ENCODE results near the gene RAB11FIP3. TPM values are rescaled to one million over a fixed set of nuclear protein-coding genes. Genes with fewer than 3 reads are reported as not detected.

Gene RAB11FIP3
- total and polyA plus RNA-seq, 9 of the 15 experiments (the other 6 are each of a cell fraction or from before 2014, with no cell fraction given): 0.46 to 13.1 (median 4.3) TPM

DNA sequence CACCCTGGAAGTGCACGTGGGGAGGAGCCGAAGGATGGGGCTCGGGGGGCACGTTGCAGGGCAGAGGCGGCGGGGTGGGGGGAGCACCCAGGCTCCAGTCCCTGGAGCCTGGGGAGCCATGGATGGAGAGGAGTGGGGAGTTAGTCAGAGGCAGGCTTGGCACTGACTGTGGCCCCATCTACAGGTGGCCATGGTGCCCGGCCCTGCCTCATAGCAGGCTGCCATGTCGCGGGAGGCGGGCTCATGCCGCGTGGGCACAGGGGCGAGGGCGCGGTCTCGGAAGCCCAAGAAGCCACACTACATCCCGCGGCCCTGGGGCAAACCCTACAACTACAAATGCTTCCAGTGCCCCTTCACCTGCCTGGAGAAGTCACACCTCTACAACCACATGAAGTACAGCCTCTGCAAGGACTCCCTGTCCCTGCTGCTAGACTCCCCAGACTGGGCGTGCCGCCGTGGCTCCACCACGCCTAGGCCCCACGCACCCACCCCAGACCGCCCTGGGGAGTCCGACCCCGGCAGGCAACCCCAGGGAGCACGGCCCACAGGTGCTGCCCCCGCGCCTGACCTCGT is 137.7 kb downstream of the RAB11FIP3 start:
- Histone ChIP-seq H3K4me2 (ENCODE audit: insufficient read depth, low read length) (no peak overlapping the region), H3K79me2 (ENCODE audit: control insufficient read depth, insufficient read depth, low read length) (peaks cover 10% of the 10 kb centered on the region; the same call in 2 of the 3 replicates), H3K9me3 (replicated peaks; ENCODE audit: control insufficient read depth, insufficient read depth, low read depth, low read length) (no peaks in the 10 kb centered on the region), H3K36me3 (ENCODE audit: control insufficient read depth, insufficient read depth, low read length) (no peaks in the 10 kb centered on the region), H2AFZ (ENCODE audit: low read depth, low read length) (no peak overlapping the region), H3K9ac (ENCODE audit: insufficient read depth in 1 of 2, low read depth in 2 of 2, low read length in 2 of 2) (0 out of 4 replicates have a peak overlapping the region, but pooled peaks of 1 of the 2 experiments have one; percentile 52), H3K4me3 (no peak overlapping the region), H4K20me1 (replicated peaks; ENCODE audit: control insufficient read depth, insufficient read depth, low read length) (no peaks in the 10 kb centered on the region), H3K27ac (ENCODE audit: extremely low read depth, low read depth, low read length) (no peak overlapping the region), H3K27me3 (ENCODE audit: control insufficient read depth in 2 of 2, insufficient read depth in 2 of 2, low read length in 2 of 2) (peaks cover 3 to 17% of the 10 kb centered on the region in 2 experiments; a peak in 4 of 5 replicates), H3K4me1 (replicated peaks in 1 of 2; ENCODE audit: control insufficient read depth in 2 of 2, insufficient read depth in 2 of 2, low read length in 2 of 2) (peaks cover 29 to 96% of the 10 kb centered on the region in 2 experiments), H3K9me1 (ENCODE audit: control insufficient read depth, insufficient read depth, low read length) (no peaks in the 10 kb centered on the region)
- DNase-seq (ENCODE audit: extremely low read depth in 1 of 4, low spot score in 3 of 4) (no peak), ATAC-seq (no peak), FAIRE-seq (no peak)
- POLR2A ChIA-PET: interaction anchor here (0.6 kb wide), 1 partner anchor 119 kb away, joined by 3 read pairs; no protein-coding TSS in a partner anchor
- CTCF ChIA-PET (ENCODE audit: low intra/inter-chr PET ratio): no interaction called here
- TF ChIP-seq FOXA1 (IDR thresholded peaks at IDR 0.05; ENCODE audit: borderline replicate concordance) (no peak), KLF16 (IDR thresholded peaks at IDR 0.05) (no peak), BACH1 (tag; IDR thresholded peaks at IDR 0.05) (no peak), HEY1 (CRISPR knock-in tag; IDR thresholded peaks at IDR 0.05; ENCODE audit: borderline replicate concordance) (no peak), TAF7 (tag; IDR thresholded peaks at IDR 0.05) (no peak), FOXK2 (conservative IDR thresholded peaks at IDR 0.05 in 1 of 2, IDR thresholded peaks at IDR 0.05 in 1 of 2; ENCODE audit: low read depth in 2 of 2) (no peak), CHD2 (IDR thresholded peaks at IDR 0.05; ENCODE audit: low read depth, low read length) (no peak), SMARCE1 (IDR thresholded peaks at IDR 0.05) (no peak), CBFB (CRISPR knock-in tag; IDR thresholded peaks at IDR 0.05) (no peak), CTBP1 (IDR thresholded peaks at IDR 0.05; ENCODE audit: borderline replicate concordance) (no peak)
- TF ChIP-seq, protein P1, sequence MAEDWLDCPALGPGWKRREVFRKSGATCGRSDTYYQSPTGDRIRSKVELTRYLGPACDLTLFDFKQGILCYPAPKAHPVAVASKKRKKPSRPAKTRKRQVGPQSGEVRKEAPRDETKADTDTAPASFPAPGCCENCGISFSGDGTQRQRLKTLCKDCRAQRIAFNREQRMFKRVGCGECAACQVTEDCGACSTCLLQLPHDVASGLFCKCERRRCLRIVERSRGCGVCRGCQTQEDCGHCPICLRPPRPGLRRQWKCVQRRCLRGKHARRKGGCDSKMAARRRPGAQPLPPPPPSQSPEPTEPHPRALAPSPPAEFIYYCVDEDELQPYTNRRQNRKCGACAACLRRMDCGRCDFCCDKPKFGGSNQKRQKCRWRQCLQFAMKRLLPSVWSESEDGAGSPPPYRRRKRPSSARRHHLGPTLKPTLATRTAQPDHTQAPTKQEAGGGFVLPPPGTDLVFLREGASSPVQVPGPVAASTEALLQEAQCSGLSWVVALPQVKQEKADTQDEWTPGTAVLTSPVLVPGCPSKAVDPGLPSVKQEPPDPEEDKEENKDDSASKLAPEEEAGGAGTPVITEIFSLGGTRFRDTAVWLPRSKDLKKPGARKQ (CRISPR knock-in tag; IDR thresholded peaks at IDR 0.05): no peak
- intact Hi-C loops (cut with micrococcal nuclease): no loop called here
- BruUV-seq (replicated peaks): no TSS peak
- in situ Hi-C loops (cut with MboI): no loop called here
- WGBS (ENCODE audit: insufficient coverage, low coverage, missing lambda C conversion rate): 63% methylated on average over 21 of the region's 30 CpGs

Data from K562 (cell line).